COLO829 (cell line): ENCODE measurements around the gene STOML1.

Experiments
- DNase-seq: peaks from one replicate; pipeline ENCODE4 v3.0.0; 2012; ENCODE audit warnings: low spot score

Gene STOML1

DNA sequence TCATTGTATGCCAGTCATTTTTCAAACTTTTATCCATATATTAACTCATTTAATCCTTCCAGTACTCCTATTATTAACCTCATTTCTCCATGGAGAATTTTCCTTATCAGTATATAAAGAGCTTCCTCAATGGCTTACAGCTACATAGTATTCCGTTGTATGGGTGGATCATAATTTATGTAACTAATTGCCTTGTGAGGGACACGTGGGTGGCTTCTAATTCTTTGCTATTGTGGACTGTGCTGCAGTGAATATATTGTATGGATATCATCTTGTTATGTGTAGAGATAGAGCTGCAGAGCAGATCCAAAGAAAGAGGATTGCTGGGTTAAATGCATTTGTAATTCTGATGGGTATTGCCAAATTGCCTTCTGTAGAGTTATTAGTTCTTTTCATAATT lies 27.6 kb upstream of the STOML1 start:
- DNase-seq: no peak

GRCh38 chr15:74013374-74013894 lies 21.3 kb upstream of the STOML1 start:
- DNase-seq: no peak

GRCh38 chr15:74011610-74012009 lies 19.5 kb upstream of the STOML1 start:
- no peak for DNase-seq

DNA sequence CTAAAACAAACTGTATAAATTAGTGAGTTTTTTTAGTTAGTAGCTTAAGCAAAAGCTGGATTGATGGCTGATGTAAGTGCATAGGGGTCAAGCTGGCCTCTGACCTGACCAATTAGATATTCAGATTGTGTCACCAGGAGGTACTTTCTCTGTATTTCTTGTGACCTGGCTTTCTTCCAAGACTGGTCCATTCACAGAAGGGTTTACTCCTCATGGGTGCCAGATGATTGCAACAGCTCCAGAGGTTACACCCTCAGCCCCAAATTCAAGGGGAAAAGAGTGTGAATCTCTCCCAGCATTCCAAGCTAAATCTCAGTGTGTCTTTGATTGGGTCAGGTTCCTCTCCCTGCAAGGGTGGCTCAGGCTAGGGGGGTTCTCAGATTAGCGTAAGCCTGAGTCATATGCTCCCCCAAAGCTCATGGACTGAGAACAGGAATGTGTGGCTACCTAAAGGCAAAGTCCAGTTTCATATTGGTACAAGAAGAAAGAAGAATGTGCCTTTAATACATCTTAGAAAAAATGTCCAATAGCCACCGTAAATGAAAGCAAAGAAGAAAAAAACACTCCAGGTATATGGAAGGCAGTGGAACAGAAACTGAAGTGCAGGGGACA lies 18.9 kb upstream of the STOML1 start:
- no peak for DNase-seq

- no peak for DNase-seq
Observed at GRCh38 chr15:74008901-74009300, 16.8 kb upstream of the STOML1 start.

GRCh38 chr15:74007820-74008371 lies 15.8 kb upstream of the STOML1 start:
- no peak for DNase-seq

DNA sequence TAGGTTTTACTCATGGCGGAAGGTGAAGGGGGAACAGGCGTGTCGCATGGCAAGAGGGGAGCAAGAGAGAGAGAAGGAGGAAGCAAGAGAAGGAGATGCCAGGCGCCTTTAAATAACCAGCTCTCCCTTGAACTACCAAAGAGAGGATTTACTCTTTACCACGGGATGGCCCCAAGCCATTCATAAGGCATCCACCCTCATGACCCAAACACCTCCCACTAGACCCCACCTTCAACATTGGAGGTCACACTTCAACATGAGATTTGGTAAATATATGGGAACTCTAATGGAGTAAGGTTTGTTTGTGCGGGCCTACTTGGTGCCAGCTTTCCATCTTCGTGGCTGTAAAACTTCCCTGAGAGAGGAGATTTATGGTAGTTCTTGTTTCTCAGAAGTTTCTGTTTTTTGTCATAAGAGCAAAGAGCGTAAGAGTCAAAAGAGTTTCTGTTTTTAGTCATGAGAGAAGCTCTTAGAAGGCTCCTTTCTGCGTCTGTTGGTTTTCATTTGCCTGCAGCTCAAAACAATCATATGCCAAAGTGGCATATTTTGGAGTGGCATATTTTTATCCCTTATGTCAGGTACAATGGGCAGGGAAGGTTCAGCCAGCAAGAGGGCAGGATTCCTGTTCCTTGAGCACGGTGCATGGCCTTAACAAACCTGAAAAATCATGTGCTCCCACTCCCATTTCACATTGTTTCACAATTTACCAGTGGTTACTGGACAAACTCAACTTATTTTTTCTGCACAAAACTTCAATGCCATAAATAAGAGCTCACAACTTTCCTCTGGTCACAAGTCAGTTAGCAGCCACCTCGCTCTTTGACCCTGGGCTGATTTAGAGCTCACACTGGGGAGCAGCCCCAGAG lies 14.9 kb upstream of the STOML1 start:
- no peak for DNase-seq

DNA sequence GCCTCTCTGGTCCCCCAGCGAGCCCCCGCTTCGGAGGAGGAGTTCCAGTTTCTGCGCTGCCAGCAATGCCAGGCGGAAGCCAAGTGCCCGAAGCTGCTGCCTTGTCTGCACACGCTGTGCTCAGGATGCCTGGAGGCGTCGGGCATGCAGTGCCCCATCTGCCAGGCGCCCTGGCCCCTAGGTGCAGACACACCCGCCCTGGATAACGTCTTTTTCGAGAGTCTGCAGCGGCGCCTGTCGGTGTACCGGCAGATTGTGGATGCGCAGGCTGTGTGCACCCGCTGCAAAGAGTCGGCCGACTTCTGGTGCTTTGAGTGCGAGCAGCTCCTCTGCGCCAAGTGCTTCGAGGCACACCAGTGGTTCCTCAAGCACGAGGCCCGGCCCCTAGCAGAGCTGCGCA lies 5.9 kb upstream of the STOML1 start:
- DNase-seq: no peak

- no peak for DNase-seq
Observed at GRCh38 chr15:73996939-73997338, 4.8 kb upstream of the STOML1 start.

DNA sequence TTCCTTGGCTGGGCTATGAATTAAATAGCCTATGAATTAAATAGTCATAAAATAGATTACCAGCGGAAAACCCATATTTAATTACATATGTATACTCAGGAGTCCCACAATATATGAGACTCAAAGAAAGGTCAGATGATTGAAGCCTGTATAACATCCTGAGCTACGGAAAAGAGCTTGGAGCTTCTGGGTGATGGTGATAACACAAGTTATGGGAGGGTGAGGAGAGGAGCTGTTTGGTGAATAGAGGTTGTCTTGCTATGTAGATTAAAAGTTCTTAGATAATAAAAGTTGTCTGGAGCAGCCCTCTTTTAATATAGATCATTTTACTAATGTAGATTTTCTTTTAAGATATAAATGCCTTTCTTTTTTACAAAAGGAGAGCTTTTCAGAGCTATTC lies 4.2 kb upstream of the STOML1 start:
- DNase-seq: no peak

DNA sequence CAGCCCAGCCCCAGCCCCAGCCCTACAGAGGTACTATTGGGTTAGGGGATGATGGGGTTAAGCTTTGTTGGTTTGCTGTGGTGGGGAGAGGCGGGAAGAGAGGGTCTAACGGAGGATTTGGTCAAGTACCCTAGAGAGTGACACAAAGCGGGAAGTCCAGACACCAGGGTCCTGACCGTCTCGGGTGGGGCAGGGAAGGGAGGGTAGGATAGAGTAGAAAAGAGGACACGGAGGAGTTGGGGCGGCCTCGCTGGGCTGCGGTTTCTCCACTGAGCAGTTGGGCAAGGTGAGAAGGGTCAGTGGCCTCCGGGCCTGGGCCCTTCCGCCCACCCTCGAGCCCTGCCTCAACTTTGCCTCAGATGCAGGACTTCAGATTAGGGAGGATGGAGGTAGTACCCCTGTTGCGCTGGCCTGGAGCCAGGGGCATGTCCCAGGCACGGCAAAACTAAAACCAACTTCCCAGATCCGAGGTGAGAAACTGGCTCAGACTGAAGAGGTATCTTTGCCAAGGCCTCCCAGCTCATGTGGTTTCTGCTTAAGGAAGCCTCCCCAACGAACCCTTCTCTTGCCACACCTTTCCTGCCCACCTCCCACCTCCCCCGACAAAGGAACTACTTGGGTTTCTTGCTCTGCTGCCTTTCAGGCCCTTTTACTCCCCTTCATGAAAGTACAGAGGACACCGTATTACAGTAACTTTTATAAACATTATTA lies 3.0 kb upstream of the STOML1 start:
- DNase-seq: no peak

GRCh38 chr15:73994413-73994883 lies 2.4 kb upstream of the STOML1 start, which contains the start of gene PML:
PML (plus strand) TSS chr15:73994716; CDS start chr15:73994813, 97 bp downstream.
- peak; percentile 90 for DNase-seq

GRCh38 chr15:73993211-73993994 lies 1.3 kb upstream of the STOML1 start:
- no peak for DNase-seq

GRCh38 chr15:73992594-73992898 lies 451 bp upstream of the STOML1 start:
- no peak for DNase-seq

DNA sequence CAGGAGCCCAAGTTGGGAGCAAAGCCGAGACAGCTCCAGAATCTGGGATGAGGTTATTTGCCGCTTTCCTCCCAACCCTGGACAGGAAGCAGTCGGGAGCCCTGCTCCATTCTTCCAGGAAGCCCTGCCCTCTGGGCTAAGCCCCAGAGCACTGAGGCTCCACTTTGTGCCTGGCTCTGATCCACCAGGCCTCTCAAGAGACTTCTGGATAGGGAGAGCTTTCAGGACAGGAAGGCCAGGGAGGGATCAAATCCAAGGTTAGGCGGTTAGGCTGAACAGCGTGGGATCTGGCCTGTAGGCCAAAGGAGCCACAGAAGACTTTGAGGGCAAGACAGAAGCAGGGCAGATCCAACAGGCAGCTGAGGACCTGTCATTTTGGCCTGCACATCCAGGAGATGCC lies 835 bp downstream of the STOML1 start:
- DNase-seq: no peak

GRCh38 chr15:73990250-73991005 lies 1.7 kb downstream of the STOML1 start:
- DNase-seq: no peak

DNA sequence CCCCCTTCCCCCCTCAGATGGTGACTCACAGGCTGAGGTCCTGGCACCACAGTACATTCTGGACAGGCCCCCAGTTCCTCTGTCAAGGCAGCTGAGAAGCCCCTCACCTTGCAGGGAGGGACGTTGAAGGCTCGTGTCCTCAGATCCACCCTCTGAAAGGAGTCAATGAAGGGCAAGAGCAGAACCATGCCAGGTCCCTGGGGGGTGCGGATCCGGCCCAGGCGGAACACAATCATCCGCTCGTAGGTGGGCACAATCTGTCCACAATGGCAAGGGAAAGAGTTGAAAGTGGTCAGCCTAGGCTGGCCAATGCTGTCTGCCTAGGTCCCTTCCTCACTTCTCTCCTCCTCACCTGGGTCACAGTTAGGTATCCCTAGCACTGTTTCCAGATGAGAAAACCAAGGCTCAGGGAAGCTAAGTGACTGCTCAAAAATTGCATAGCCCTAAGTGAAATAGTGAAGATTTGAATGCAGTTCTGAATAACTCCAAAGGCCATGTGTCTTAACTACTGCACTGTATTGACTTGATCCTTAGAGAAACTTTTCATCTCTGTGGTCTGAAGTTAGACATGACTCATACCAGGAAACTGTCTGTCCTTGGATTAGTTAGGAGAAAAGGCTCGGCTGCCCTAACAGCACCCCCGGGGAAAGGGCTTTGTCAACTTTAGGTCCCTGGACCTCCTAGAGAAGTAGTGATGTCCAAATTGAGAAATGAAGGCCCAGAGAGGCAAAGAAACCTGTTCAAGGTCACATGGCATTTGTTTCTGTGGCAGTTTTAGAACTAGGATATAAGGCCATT lies 2.9 kb downstream of the STOML1 start:
- peak; percentile 44 for DNase-seq

DNA sequence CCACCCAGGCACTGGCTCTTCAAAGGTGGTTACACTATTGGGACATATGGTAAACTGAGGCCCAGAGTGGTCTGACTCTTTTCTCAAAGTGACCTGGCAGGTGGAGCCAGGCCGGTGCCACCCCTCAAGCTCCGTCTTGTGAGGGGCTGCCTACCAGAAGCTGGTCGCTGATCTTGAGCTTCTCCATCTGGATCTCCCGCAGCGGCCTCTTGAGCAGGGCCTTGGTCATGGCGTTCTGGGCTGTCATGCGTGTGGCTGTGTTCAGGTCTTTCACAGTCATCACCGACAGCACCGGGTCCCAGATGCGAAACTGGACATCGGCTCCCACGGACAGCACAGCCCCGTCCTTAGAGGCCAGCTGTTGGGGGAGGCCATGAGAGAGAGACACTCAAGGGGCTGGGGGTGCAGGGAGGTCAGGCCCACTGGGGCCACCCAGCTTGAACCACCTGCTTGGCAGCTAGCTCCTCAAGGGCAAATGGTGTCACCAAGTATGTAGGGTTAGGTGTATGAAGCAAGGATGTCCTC lies 3.6 kb downstream of the STOML1 start:
- DNase-seq: no peak

DNA sequence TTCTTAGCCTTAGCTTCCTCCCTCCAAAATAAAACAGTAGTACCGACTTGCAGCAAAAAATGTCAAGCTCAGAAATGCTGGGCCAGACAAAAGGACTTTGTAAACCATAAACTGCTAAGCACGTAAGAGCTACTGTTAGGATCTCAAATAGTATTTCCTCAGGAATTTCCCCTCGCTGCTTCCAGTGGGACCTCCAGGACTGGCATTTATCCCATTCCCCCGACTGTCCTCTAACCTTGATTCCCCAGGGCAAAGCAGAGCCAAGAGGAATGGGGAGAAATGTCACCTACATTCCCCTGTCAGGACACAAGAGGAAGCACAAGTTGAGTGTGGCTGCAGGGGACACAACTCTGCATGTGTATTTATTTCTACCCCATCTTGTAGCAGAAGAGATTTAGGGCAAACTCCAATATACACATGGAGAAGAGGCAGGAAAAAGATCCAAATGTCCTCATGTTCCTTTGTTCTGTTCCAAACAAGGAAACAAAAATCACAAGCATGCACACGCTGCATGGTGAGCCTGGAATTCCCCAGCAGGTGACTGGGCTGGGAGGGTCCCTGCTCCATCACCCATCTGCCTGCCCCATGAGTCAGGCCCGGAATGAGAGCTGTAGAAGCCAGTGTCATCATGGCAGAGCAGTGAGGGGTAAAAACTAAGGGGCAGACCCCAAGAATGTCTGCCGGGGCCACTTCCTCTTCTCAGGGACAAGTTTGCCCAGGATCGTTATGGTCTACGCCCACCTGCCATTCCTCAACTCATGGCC lies 4.2 kb downstream of the STOML1 start:
- no peak for DNase-seq
